Measurements from ENCODE around the gene FRYL. TPM values are rescaled to one million over a fixed set of nuclear protein-coding genes. Genes with fewer than 3 reads are reported as not detected.

FRYL gene
- total RNA-seq, 1 donor from 2014 or later, result 40.2 TPM

DNA sequence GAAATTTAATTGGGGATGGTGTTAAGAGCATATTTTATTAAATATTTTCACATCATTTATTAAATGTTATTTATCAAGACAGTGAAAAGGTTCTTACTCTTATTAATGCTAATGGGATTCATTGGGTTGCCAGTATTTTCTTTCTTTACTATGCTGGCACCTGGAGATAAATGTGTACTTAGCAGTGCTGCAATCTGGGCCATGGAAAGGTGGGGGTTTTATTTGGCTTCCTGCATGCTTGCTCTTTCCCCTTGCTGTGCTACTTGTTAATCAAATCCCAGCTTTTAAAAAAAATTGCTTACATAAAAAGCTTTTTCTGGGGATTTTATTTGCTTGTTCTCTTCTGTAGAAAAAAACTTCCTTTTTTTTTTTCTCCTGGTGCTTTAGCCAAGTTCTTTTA lies 241.7 kb downstream of the FRYL start:
- intact Hi-C loops (cut with micrococcal nuclease), result no loop called here
- ATAC-seq, result no peak

DNA sequence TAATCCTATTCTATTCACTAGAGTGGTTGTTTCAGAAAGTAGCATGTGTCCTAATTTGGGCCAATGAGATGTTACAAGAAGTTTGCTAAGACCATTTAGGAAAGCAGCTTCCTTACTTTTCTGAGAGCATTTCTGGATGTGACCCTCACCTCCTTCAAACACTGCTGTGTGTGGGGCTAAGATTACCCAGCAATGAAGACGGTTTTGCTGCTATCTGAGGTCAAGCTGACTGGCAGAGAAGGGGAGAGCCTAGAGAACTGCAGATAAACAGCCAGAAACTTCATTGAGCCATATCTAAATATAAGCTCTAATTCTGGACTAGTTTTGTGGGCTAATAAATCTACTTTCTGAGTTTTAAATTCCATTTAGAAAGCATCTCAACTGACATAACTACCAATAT lies 253.7 kb downstream of the FRYL start:
- intact Hi-C loops (cut with micrococcal nuclease), result no loop called here
- DNase-seq, result no peak
- no peak for ATAC-seq

More for the DNA sequence above, 241.7 kb downstream of the FRYL start:
- no peak for DNase-seq

DNA sequence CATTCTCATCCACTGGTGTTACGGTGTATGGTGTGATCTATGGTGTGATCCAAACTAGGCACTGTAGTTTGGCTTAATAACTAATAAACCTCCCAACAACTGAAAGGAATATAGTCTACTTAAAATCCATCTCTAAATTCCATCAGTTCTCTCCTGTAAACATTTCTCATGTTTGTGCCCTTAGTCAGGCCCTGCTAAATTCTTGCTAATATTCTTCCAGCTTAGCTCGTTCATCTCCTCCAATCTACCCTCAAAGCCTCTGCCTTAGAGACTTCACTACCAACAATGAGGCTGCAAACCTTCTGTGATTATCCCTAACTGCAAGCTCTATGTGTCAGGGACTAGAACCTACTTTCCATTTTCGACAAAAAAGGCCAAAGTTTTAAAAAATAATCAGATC lies 261.9 kb downstream of the FRYL start:
- ATAC-seq, result no peak
- intact Hi-C loops (cut with micrococcal nuclease), result no loop called here
- no peak for DNase-seq

DNA sequence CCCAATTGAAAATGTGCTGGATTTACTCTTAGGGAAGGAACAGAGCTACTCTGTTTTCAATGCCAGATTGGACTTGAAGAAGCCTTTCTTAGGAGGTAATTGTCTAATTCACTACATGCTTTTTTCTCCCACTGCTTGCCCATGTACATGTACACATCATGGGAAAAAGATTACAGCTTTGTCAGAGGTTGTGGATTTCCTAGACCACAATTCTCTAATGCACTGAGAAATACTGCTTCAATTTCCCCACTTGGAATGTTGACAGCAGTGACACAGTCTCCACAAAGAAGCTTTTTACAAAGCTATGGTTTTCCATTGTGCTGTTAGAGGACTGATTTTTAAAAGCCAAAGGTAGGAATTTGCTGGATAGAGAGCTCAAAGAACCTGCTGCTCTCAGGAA lies 270.5 kb downstream of the FRYL start:
- intact Hi-C loops (cut with micrococcal nuclease), result no loop called here
- no peak for ATAC-seq
- no peak for DNase-seq

DNA sequence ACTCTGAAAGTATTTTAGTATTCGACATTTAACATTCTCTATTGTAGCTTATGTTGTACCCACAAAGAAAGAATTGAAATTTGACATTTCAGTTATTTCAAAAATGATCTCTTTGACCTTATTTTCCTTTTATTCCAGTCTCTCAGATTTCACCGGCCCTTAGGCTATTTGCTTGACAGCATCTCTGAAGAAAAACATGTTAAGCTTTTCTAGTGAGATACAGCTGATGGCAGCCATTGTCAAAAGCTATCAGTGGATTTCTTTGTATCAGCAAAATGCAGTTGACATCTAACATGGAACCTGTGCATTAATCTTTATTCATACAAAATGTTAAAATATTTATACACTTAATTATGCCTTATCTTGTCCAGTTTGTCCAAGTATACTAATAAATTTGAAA lies 273.4 kb downstream of the FRYL start:
- ATAC-seq (no peak), DNase-seq (no peak)
- intact Hi-C loops (cut with micrococcal nuclease), result no loop called here

DNA sequence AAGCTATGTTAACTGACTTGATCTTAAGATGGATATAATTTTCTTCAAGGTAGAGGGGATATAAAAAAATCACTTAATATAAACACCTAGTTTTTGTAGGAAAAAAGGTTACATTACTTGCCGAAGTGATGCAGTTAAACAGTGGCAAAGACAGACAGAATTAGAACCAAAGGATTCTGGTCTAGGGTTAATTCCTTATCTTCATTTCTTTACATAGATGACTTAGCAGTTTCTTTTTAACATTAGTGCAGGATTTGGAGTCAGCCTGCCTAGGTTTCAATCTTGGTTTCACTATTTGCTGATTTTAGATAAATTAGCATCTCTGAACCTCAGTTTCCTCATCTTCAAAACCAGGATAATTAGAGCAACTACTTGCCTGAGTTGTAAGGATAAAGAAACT lies 275.7 kb downstream of the FRYL start:
- ATAC-seq (no peak), DNase-seq (no peak)
- intact Hi-C loops (cut with micrococcal nuclease), result no loop called here

DNA sequence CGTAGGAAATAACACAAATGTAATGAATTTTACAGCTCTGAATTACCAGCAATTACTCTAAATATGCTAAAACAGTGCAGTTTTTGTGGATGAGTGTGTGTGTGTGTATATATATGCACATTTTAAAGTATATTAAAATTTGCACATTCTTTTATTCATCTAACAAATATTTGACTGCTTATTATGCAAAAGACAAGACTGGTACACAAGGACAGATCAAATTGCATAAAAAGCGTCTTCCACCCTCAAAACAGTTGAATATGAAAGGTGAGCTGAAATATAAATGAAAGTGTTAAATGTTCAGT lies 276.1 kb downstream of the FRYL start:
- intact Hi-C loops (cut with micrococcal nuclease), result no loop called here
- ATAC-seq, result no peak

DNA sequence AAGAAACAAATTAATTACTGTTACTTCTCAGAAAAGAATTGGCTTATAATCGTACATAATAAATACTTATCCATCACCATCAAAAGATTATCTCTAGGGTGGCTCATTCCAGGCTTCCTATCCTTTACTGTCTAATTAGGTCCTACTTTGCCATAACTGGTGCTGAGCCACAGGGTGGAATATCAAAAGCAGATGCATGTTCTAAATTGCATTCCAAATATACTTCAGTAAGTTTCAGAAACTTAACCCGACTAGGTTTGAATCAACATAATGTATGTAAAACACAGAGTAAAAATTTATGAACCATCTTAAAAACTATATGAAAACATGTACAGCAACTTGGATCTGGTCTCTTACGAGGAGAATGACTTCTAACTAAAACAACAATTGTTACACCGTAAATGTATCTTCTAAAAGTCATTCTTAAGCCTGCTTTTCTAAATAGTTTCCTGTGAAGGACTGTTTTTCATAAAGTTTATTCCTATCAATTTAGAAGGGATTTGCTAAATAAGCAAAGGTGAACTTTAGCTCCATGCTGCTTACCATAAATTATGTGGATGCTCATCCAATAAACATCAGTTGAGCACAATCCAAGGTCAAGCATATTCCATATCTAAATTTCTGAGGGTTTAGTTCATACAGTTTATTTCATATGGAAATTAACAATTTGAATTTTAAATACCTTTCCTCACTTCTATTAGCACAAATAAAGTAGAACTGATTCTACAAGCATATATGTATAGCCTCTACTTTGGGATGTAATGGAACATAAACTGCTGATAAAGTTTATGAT lies 276.6 kb downstream of the FRYL start:
- ATAC-seq (no peak), DNase-seq (no peak)
- intact Hi-C loops (cut with micrococcal nuclease), result no loop called here

More for the DNA sequence above, 276.1 kb downstream of the FRYL start:
- DNase-seq, result no peak

DNA sequence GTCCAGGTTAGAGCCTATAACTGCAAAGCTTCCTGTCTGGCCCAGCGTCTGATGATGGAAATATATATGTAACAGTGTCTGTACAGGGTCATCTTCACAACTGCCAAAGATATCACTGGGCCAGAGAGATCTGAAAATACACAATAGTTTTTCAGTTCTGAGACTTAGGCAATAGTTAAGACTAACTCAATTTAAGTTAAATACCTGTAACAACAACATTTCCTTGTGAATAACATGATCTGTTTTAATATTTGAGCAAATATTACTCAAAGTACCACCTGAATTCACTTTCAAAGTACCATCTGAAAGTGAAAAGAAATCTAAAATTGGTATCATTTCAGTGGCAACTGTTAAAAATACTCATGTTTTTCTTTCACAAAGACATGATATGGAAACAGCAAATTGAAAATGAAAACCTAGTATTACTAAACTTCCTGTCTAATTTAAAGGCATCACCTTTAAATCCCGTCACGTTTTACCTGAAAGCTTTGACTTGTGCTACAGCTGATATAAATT lies 280.5 kb downstream of the FRYL start:
- ATAC-seq, result no peak
- intact Hi-C loops (cut with micrococcal nuclease), result no loop called here

DNA sequence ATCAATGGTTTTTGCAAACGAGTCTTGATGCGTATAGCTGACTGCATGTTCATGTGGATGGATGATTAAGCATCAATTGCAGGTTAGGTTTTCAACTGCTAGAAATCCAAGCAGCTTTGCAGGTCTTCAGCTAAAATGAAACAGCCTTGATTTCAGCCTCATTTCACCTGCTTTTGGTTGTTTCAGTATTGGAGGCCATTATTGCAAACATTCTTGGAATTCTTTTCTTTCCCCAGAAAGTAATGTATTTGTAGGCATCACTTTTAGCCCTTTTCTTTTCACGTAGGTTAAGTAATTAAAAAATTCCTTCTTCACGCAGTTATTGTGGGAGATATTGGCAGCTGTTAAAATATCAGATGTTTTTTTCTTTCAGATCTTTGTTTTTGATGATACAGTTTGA lies 281.2 kb downstream of the FRYL start:
- DNase-seq, result no peak
- no peak for ATAC-seq
- intact Hi-C loops (cut with micrococcal nuclease), result no loop called here

More for the DNA sequence above, 280.5 kb downstream of the FRYL start:
- DNase-seq, result no peak

DNA sequence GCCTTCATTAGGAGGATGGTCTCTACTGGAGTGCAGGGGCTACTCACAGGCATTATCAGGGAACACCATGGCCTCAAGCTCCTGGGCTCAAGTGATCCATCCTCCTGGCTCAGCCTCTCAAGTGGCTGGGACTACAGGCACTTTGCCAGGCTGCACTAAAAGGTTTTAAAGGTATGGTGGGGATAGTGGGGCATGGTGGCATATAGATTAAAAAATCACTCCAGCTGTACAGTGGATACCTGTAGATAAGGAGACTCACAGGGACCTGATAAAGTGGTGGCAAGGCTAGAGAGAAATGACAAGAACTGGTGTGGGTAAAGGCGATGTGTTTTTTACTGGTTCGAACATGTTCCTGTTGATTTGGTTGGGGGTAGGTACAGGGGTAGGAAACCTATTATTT lies 284.1 kb downstream of the FRYL start:
- ATAC-seq (no peak), DNase-seq (no peak)
- intact Hi-C loops (cut with micrococcal nuclease), result no loop called here

DNA sequence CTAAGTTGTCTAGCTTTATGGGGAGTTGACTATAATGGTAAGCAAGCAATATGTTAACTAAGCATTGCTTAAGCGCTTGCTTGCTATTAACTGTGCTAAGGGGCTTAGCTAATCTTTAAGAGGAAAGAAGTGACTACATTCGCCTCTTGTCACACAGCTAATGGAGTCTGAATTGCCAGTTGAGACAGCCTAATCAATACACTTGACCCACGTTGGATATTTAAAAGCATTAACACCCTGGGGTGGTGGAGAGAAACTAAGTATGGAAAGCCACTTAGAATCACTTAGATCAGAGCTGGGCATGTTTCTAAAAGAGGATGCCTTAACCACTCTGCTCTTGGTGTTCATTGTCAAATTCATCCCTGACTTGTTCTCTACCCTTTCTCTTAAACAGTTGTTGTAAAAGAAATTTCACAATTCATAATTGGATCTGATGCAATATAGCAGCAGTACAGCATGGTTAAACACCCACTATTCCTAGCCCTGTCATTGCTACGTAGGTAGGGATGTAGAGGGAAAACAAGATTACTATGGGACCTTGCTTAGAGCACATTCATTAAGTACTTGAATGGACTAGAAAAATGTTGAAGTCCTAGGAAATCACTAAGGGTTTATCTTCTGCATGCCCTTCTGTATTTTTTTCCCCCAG lies 286.5 kb downstream of the FRYL start:
- intact Hi-C loops (cut with micrococcal nuclease), result no loop called here
- ATAC-seq (no peak), DNase-seq (no peak)

DNA sequence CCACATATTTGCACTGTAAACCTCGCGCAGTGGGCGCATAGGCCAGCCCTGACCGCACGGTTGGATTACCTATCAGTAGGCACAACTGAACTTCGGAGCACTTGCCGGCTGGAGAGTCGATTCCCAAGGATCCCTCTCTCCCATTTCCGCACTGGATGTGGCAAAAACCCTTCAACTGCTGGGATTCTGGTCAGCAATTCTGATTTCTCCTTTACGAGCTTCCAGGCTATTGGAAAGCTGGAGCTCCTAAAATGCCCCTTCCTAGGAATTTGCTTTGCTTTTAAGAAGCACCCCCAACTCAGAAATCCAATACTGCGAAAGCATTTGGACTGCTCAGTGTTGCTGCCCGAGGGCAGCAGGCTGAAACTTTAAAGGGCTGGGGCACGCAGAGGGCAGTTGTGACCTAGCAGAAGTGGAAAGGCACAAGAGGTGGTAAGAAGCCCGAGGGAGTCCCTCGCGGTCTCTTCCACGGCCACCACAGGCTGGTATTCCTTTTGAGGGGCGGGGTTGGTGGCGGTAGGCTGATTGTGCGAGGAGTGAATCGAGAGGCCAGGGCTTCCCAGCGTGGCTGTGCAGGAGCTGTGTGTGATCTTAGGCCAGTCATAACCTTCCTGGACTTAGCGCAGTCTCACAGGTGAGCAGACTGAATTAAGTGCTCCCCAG lies 288.4 kb downstream of the FRYL start:
- ATAC-seq (no peak), DNase-seq (no peak)
- intact Hi-C loops (cut with micrococcal nuclease), result no loop called here

DNA sequence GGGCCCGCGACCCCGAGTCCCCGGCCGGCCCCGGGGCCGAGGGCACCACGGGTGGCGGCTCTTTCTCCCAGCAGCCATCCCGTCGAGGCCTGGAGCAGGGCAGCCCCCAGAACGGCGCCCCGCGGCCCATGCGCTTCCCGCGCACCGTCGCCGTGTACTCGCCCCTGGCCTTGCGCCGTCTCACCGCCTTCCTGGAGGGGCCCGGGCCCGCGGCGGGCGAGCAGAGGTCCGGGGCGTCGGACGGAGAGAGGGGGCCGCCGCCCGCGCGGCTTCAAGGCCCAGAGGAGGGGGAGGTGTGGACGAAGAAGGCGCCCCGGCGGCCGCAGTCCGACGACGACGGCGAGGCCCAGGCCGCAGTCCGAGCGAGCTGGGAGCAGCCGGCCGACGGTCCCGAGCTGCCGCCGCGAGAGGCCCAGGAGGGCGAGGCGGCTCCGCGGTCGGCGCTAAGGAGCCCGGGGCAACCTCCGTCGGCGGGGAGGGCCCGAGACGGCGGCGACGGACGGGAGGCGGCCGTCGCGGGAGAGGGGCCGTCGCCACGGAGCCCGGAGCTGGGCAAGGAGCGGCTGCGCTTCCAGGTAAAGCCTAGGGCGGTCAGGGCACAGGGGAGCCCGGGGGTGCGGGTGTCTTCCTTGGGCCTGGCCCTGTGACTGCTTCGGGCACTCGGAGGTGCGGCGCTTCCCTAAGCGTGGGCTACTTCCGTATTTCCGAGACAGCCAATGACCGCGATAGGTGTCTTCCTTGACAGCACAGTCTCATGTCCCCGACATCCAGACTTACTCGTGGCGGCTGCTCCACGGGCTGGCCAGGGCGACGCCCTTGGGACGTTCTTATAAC lies 289.2 kb downstream of the FRYL start:
- ATAC-seq (no peak), DNase-seq (no peak)
- intact Hi-C loops (cut with micrococcal nuclease), result no loop called here

DNA sequence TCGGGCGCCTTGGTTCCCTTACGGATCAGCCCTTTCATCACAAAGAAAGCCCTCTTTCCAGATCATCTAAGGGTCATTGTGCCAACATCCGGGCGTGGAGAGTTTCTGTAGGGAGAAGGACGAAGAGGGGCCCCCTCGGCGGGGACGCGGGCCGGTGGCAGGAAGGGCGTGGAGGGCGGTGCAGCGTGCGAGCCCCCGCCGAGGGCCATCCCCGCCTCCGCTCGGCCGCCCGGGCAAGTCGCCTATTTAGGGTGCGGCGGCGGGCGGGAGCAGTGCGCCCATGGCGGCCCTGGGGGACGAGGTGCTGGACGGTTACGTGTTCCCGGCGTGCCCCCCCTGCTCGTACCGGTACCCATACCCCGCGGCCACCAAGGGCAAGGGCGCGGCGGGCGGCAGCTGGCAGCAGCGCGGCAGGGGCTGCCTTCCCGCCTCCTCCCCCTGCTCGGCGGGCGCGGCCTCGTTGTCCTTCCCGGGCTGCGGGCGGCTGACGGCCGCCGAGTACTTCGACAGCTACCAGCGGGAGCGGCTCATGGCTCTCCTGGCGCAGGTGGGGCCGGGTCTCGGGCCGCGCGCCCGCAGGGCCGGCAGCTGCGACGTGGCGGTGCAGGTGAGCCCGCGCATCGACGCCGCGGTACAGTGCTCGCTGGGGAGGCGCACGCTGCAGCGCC lies 289.9 kb downstream of the FRYL start, which contains the start of gene ZAR1:
TSS of gene ZAR1 (plus strand) at position 241 of the 668 bp plus-strand sequence. CDS start at position 281, 40 bp downstream.
- ATAC-seq, result peak; percentile 41
- no peak for DNase-seq
- intact Hi-C loops (cut with micrococcal nuclease), result no loop called here

DNA sequence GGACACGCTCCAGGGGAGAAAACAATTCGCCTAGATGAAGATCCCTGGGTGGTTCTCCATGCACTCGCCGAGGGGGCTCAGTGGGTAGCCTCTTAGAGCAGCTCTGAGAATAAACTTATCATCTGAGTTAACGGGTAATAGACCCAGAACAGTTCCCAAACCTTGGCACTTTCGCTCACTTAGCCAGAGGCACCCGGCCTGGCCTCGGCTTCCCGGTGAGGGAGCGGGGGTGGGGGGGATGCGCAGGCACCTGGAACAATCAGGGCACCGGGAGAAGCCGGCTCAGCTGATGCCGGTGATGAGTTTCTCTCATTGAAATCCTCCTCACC lies 290.4 kb downstream of the FRYL start:
- intact Hi-C loops (cut with micrococcal nuclease), result no loop called here
- DNase-seq (no peak), ATAC-seq (no peak)

DNA sequence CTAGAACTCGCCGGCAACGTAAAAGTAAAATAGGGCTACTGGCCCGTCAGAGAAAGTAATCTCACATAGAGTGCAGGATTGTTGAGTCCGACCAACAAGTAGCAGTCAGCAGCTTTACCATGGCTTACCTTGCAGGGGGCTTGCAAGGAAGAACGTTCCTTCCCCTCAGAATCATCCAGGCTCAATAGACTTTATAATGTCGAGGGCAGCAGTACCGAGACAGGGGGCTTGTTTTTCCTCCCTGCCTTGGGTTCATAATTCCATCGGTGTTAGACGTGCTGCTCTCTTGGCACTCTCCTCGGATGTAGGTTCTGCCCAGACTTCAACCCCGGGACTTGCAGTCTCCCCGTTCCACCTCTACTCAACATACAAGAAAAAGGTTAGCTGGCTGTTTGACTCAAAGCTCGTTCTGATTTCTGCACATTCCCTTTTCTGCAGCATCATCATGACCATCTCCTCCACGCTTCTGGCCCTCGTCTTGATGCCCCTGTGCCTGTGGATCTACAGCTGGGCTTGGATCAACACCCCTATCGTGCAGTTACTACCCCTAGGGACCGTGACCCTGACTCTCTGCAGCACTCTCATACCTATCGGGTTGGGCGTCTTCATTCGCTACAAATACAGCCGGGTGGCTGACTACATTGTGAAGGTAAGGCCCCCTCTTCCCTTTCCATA lies 295.4 kb downstream of the FRYL start:
- DNase-seq (no peak), ATAC-seq (no peak)
- intact Hi-C loops (cut with micrococcal nuclease), result no loop called here

DNA sequence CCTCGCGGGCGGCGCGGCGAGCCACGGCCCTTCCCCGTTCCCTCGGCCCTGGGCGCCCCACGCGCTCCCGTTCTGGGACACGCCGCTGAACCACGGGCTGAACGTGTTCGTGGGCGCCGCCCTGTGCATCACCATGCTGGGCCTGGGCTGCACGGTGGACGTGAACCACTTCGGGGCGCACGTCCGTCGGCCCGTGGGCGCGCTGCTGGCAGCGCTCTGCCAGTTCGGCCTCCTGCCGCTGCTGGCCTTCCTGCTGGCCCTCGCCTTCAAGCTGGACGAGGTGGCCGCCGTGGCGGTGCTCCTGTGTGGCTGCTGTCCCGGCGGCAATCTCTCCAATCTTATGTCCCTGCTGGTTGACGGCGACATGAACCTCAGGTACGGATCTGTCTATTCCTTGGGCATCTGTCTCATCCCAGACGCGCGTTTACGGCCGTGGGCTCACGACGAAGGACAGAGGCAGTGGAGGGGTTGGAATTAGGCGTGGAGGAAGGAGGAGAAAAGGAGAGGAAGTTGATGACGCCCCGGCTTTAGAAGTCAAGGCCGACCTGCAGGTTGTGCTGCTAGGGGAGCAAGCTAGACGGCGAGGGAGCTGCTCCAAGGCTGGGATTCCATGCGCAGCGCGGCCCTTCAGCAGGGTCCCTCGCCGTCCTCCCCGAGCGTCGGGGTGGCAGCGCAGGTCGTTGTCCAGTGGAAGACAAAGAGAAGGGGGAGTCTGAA lies 296.1 kb downstream of the FRYL start:
- ATAC-seq (no peak), DNase-seq (no peak)
- intact Hi-C loops (cut with micrococcal nuclease), result no loop called here
